Neuronal stem cell (in vitro differentiated cells): ENCODE measurements around the gene DIABLO.

Experiments used
- DNase-seq: peaks from one replicate; pipeline ENCODE4 v3.0.0-alpha.2; 2013; ENCODE audit warnings: low spot score
- H2AFZ ChIP-seq: one replicate; pipeline ENCODE4 v1.6.1; 2013; ENCODE audit warnings: mild to moderate bottlenecking, low read length, inconsistent platforms
- H2AK5ac ChIP-seq: 2 replicates; pipeline ENCODE4 v1.6.1; 2013; ENCODE audit warnings: low read depth, mild to moderate bottlenecking, inconsistent platforms, low read length, moderate library complexity, mixed read lengths
- H2BK120ac ChIP-seq: 2 replicates; pipeline ENCODE4 v1.6.1; 2013; ENCODE audit warnings: low read depth, mild to moderate bottlenecking, inconsistent platforms, low read length, moderate library complexity, mixed read lengths
- H2BK12ac ChIP-seq: one replicate; pipeline ENCODE4 v1.6.1; 2013; ENCODE audit warnings: low read length, inconsistent platforms
- H2BK15ac ChIP-seq: 2 replicates; pipeline ENCODE4 v1.6.1; 2013; ENCODE audit warnings: mild to moderate bottlenecking, low read length, inconsistent platforms, mixed read lengths
- H2BK5ac ChIP-seq: one replicate; pipeline ENCODE4 v1.6.1; 2013; ENCODE audit warnings: inconsistent platforms, mild to moderate bottlenecking, low read length, moderate library complexity
- H3K14ac ChIP-seq: one replicate; pipeline ENCODE4 v1.6.1; 2013; ENCODE audit warnings: low read length, inconsistent platforms
- H3K18ac ChIP-seq: 2 replicates; pipeline ENCODE4 v1.6.1; 2013; ENCODE audit warnings: low read length, inconsistent platforms
- H3K23ac ChIP-seq: 2 replicates; pipeline ENCODE4 v1.6.1; 2013; ENCODE audit warnings: low read depth, mild to moderate bottlenecking, mixed read lengths, low read length, inconsistent platforms; ENCODE audit not compliant: poor library complexity
- H3K27ac ChIP-seq: replicated peaks from 3 replicates; pipeline ENCODE4 v1.5.1; 2013; ENCODE audit warnings: low read length, inconsistent platforms
- H3K27me3 ChIP-seq, 3 experiments: 2 replicates each; pipeline ENCODE4 v1.6.1; 2013; ENCODE audit warnings: low read length in 3 of 3, mild to moderate bottlenecking in 2 of 3, inconsistent platforms in 1 of 3, low read depth in 1 of 3, mixed read lengths in 1 of 3, moderate library complexity in 1 of 3; ENCODE audit not compliant: control insufficient read depth in 3 of 3, insufficient read depth in 3 of 3
- H3K36me3 ChIP-seq, 2 donors: replicated peaks in 1 of 2; 2 replicates each; pipeline ENCODE4 v1.6.1; 2013; ENCODE audit warnings: low read length in 2 of 2; ENCODE audit not compliant: control insufficient read depth in 2 of 2, insufficient read depth in 2 of 2
- H3K4ac ChIP-seq: 2 replicates; pipeline ENCODE4 v1.6.1; 2013; ENCODE audit warnings: inconsistent platforms, mild to moderate bottlenecking, low read length, moderate library complexity
- H3K4me1 ChIP-seq, 2 donors: 1 replicate in 1 of 2; 2 replicates in 1 of 2; pipeline ENCODE4 v1.6.1; 2013; ENCODE audit warnings: low read length in 2 of 2, low read depth in 1 of 2; ENCODE audit not compliant: control insufficient read depth in 2 of 2, insufficient read depth in 1 of 2
- H3K4me2 ChIP-seq: one replicate; pipeline ENCODE4 v1.6.1; 2013; ENCODE audit warnings: mild to moderate bottlenecking, low read length, inconsistent platforms; ENCODE audit not compliant: insufficient read depth, poor library complexity, severe bottlenecking
- H3K4me3 ChIP-seq, 2 donors: 2 replicates each; pipeline ENCODE4 v1.5.1; 2013; ENCODE audit warnings: low read length in 2 of 2, mild to moderate bottlenecking in 2 of 2, inconsistent platforms in 1 of 2, moderate library complexity in 1 of 2
- H3K79me1 ChIP-seq: one replicate; pipeline ENCODE4 v1.6.1; 2013; ENCODE audit warnings: low read depth, mild to moderate bottlenecking, inconsistent platforms, low read length, moderate library complexity
- H3K9ac ChIP-seq: one replicate; pipeline ENCODE4 v1.6.1; 2013; ENCODE audit warnings: mild to moderate bottlenecking, low read depth, low read length, inconsistent platforms; ENCODE audit not compliant: poor library complexity
- H3K9me3 ChIP-seq, 2 donors: replicated peaks in 1 of 2; 2 replicates each; pipeline versions ENCODE3 to v1.6.1; 2013; ENCODE audit warnings: low read length in 2 of 2, mild to moderate bottlenecking in 2 of 2, inconsistent platforms in 1 of 2, low read depth in 1 of 2, mixed read lengths in 1 of 2, moderate library complexity in 1 of 2; ENCODE audit not compliant: control insufficient read depth in 2 of 2, insufficient read depth in 1 of 2
- H4K8ac ChIP-seq: one replicate; pipeline ENCODE4 v1.6.1; 2013; ENCODE audit warnings: low read depth, mild to moderate bottlenecking, inconsistent platforms, low read length, moderate library complexity
- H4K91ac ChIP-seq: one replicate; pipeline ENCODE4 v1.6.1; 2013; ENCODE audit warnings: low read length, low read depth, mild to moderate bottlenecking, inconsistent platforms; ENCODE audit not compliant: poor library complexity
- WGBS, 2 donors: extraction: QIAGEN DNeasy Blood & Tissue Kit; methylation state at CpG; one replicate each; pipeline ENCODE4 v1.1.7; 2013; ENCODE audit warnings: missing lambda C conversion rate in 2 of 2, mixed read lengths in 1 of 2; ENCODE audit not compliant: insufficient read length in 2 of 2, insufficient replicate concordance in 1 of 2; ENCODE audit errors: extremely low coverage in 2 of 2; 5-methylcytosine and 5-hydroxymethylcytosine counted together
- small RNA-seq: library from polyadenylated mRNA; stranded (forward); fragments of <200 nt; extraction: miRNeasy Mini kit (QIAGEN cat#:217004); gene quantifications from one replicate; pipeline ENCODE3, GENCODE V24; 2013; ENCODE audit not compliant: insufficient read depth

The DIABLO gene

DNA sequence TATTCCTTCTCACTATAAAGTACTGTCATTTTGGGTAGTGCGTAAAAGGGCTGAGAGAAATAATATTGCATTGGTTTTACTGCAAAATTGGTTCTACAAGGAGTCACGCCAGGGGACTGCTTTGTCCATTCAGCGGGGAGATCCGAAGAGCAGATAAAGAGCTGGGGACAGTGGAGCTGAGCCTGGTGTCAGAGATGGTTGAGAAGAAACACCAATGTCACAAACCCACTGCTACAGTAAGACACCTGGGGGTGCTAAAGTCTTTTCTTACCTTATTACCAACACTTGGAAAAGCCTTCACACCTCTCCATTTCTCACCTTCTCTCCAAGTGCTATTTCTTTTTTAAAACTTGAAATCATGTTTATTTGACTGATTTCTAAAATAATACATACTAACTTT, 66.0 kb downstream of the DIABLO start:
- Histone ChIP-seq H2BK12ac (no peak overlapping the region), H3K27ac (no peak overlapping the region), H3K18ac (no peak overlapping the region), H3K4me3 (no peak overlapping the region), H3K4me2 (no peak overlapping the region), H4K8ac (no peak overlapping the region), H3K79me1 (no peaks in the 10 kb centered on the region), H2AK5ac (no peak overlapping the region), H3K14ac (no peak overlapping the region), H3K9me3 (no peaks in the 10 kb centered on the region), H3K36me3 (no peaks in the 10 kb centered on the region), H3K23ac (no peak overlapping the region), H2AFZ (no peak overlapping the region), H4K91ac (no peak overlapping the region), H2BK5ac (no peak overlapping the region), H3K9ac (no peak overlapping the region), H2BK120ac (no peak overlapping the region), H3K4ac (no peak overlapping the region), H2BK15ac (no peak overlapping the region), H3K27me3 (peaks cover 0 to 4% (median 0%) of the 10 kb centered on the region in 3 experiments), H3K4me1 (no peaks in the 10 kb centered on the region)
- no CpG with 5 or more reads among the region's 4 CpGs for WGBS, 2 donors
- no peak for DNase-seq

DNA sequence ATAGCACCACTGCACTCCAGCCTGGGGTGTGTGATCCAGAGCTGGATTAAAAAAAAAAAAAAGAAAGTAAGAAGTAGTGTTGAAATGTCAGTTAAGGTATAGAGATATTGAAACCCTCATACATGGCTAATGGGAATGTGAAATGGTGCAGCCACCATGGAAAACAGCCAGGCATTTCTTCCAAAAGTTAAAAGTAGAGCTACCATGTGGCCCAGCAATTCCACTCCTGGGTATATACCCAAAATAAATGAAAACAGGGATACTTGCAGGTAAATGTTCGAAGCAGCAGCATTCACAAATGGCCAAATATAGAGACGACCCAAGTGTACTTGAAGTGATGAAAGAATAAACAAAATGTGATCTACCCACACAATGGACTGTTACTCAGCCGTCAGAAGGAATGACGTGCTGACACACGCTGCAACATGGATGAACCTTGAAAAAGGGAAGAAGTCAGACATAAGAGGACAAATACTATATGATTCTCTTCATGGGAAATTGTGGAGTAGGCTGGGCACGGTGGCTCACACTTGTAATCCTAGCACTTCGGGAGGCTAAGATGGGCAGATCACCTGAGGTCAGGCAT, 67.1 kb downstream of the DIABLO start:
- Histone ChIP-seq H3K14ac (no peak overlapping the region), H3K9ac (no peak overlapping the region), H2BK12ac (no peak overlapping the region), H3K4me1 (no peaks in the 10 kb centered on the region), H3K4me3 (no peak overlapping the region), H2BK5ac (no peak overlapping the region), H3K79me1 (no peaks in the 10 kb centered on the region), H3K23ac (no peak overlapping the region), H3K27ac (no peak overlapping the region), H4K91ac (no peak overlapping the region), H3K4me2 (no peak overlapping the region), H2BK120ac (no peak overlapping the region), H3K36me3 (no peaks in the 10 kb centered on the region), H3K27me3 (peaks cover 0 to 4% (median 0%) of the 10 kb centered on the region in 3 experiments), H3K9me3 (no peaks in the 10 kb centered on the region), H2AFZ (no peak overlapping the region), H4K8ac (no peak overlapping the region), H3K4ac (no peak overlapping the region), H2AK5ac (no peak overlapping the region), H3K18ac (no peak overlapping the region), H2BK15ac (no peak overlapping the region)
- no peak for DNase-seq
- no CpG with 5 or more reads among the region's 7 CpGs for WGBS, 2 donors

Small RNAs within 50 kb of the gene (small RNA-seq; reads per million reads assigned to genes)
- gene DIABLO = 4.3 reads per million, percentile 11 among the genes with 10 or more reads in this experiment
